Stimulated activated naive CD8-positive, alpha-beta T cell treated with anti-CD3 and anti-CD28 coated beads, Interleukin-15, Interleukin-2, amounts not matched to agents 100 ng/mL and 50 ng/mL, for 24 hours (primary cell): ENCODE data around the gene ASIC1.
A peak's percentile ranks its signal among the peaks of the same experiment; 100 is the strongest.

ENCODE experiments used
- H3K27ac Mint-ChIP-seq: one replicate; pipeline ENCODE4 v1.8.0; 2021; ENCODE audit warnings: mild to moderate bottlenecking, mixed read lengths
- H3K27me3 Mint-ChIP-seq: one replicate; pipeline ENCODE4 v1.8.0; 2021; ENCODE audit warnings: mixed read lengths
- H3K36me3 Mint-ChIP-seq: one replicate; pipeline ENCODE4 v1.8.0; 2021; ENCODE audit warnings: low read depth, mixed read lengths
- H3K4me1 Mint-ChIP-seq: one replicate; pipeline ENCODE4 v1.8.0; 2021; ENCODE audit warnings: low read depth, mixed read lengths
- H3K4me3 Mint-ChIP-seq: one replicate; pipeline ENCODE4 v1.8.0; 2021; ENCODE audit warnings: mild to moderate bottlenecking, mixed read lengths
- H3K9me3 Mint-ChIP-seq: one replicate; pipeline ENCODE4 v1.8.0; 2021; ENCODE audit warnings: mixed read lengths

The ASIC1 gene

DNA sequence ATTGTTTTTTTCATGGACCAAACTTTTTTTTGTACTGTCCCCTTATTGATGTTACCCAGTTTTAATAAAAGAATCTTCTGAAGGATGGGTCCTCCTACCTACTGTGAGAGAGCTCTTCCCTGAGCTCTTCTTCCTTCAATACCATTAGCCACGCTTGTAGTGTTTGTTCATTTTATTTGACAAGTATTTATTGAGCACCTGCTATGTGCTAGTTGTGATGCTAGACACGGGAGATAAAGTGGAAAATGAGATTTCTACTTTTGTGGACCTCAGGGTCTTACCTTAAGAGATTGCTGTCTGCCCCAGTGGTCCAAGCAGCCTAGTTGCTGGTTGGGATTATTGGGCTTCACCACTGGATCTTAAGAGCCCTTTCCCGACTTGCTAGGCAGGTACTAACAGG is 43.2 kb downstream of the ASIC1 start:
- Mint-ChIP-seq H3K4me1 (no peaks in the 10 kb centered on the region), H3K27ac (no peak overlapping the region), H3K4me3 (no peak overlapping the region), H3K27me3 (no peaks in the 10 kb centered on the region), H3K36me3 (peaks cover 57% of the 10 kb centered on the region), H3K9me3 (no peaks in the 10 kb centered on the region)

DNA sequence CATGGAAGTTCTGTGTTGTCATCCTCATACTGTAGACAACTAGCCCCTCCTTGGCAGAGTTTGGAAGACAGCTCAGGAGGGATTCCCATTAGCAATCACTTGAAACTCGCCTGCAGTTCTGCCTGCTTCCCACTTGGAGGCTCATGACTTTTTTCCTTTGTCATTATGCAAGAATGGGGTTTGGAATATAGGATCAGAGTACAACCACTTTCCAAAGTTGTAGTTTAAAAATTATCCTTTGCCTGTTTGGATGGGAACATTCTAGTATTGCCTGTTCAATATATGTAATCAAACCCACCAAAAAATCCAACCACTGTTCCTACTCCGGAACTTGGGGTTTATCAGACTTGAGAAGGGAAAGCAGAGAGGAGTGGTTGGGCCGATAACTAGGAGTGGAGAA is 44.3 kb downstream of the ASIC1 start:
- H3K36me3 Mint-ChIP-seq, result peaks cover 46% of the 10 kb centered on the region
- H3K4me1 Mint-ChIP-seq, result no peaks in the 10 kb centered on the region
- no peaks in the 10 kb centered on the region for H3K9me3 Mint-ChIP-seq
- H3K27me3 Mint-ChIP-seq, result no peaks in the 10 kb centered on the region
- no peak overlapping the region for H3K4me3 Mint-ChIP-seq
- no peak overlapping the region for H3K27ac Mint-ChIP-seq

DNA sequence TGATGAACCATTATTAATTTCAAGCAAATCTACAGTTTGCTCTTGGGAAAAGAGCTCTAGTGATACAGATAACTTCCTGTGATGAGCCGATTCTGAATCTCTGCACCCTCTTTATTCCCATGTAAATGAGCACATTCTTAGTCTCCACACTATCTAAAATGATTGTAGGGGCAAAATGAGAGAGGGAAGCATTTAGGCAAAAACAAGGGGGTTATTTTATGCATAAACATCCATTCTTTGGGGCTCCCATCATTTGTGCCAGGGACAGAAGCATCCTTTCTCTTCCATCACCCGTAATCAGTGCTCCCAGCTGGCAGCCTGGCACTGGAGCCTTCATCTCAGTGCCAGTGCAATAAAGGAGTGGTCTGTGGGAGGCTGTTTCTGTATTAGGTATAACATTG is 44.7 kb downstream of the ASIC1 start:
- Mint-ChIP-seq H3K27ac (no peak overlapping the region), H3K36me3 (peaks cover 42% of the 10 kb centered on the region), H3K4me3 (no peak overlapping the region), H3K27me3 (no peaks in the 10 kb centered on the region), H3K4me1 (no peaks in the 10 kb centered on the region), H3K9me3 (no peaks in the 10 kb centered on the region)

DNA sequence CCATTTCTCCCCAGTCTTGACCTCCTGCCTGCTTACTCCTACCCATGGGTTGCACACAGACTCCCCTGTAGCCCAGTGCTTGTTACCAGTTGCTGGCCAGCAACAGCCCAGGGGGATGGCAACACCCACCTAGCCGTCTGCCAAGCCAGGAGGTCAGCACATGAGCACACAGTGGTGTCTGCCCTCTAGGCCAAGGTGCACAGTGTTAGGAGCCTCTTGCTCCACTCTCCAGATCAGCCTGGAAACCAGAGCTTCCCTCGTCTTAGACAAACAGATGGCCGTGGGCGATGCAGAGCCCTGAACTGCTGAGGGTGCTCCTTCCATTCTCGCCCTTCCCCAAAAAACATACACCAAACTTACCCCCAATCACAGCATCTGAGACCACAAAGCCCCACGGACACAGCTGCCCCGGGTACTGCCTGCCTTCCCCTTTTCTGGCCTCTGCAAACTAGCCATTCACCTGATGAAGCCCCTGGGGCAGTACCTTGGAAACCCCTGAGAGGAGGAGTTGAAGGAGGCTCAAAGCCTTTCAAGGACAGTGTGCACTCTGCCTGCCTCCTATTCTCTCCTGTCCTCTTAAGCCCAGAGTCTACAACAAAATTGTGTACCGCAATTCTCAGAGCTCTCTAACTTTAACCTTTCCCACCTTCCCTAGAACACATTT is 45.4 kb downstream of the ASIC1 start:
- Mint-ChIP-seq H3K27ac (no peak overlapping the region), H3K36me3 (peaks cover 35% of the 10 kb centered on the region), H3K27me3 (no peaks in the 10 kb centered on the region), H3K4me3 (no peak overlapping the region), H3K9me3 (no peaks in the 10 kb centered on the region), H3K4me1 (no peaks in the 10 kb centered on the region)

DNA sequence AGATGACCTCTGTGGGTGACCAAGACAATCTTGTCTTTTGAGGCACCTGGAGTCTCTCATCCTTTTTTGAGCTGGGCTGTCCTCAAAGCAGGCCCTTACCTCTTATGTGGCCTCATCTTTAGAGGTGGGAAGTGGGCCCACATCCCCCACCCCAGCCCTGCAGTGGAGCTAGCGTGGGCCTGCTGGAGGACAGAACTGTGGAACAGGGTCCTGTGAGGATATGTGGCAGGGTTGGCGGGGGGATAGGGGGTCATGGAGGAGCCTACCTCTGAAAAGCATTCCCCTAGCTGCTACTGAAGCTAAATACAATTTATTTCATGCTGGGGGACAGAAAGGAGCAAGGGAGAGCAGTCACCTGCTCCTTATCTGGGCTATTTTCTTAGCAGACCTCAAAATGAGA is 46.0 kb downstream of the ASIC1 start:
- Mint-ChIP-seq H3K36me3 (peaks cover 29% of the 10 kb centered on the region), H3K27ac (no peak overlapping the region), H3K27me3 (no peaks in the 10 kb centered on the region), H3K9me3 (no peaks in the 10 kb centered on the region), H3K4me1 (peaks cover under 1% of the 10 kb centered on the region), H3K4me3 (no peak overlapping the region)

DNA sequence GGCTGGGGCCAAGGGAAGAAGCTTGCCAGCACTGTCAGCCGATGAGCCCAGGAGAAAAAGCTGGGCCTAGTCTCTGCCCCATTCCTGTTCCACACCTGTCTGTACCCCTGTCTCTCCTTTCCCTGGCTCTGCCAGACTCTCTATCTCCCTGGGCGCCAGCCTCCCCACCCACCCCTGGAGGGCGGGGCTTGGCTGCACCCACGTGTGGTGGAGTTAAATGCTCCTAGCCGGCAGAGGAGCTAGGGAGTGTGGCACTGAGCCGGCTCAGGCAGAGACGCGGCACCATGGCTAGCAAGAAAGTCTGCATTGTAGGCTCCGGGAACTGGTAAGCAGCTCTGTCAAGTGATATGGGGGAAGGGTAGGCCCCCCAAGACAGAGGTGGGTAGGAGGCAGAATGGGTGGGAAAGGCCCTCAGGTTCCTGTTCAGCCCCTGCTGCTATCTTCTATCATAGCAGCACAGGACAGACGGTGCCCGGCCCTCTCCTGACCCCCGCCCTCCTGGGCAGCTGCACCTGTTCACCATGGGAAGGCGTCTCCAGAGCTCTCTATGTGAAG is 46.4 kb downstream of the ASIC1 start, which contains the start of gene GPD1:
Gene GPD1 (plus strand): TSS at position 242 of the 555 bp plus-strand sequence. CDS start 43 bp downstream, at position 285.
- Mint-ChIP-seq H3K36me3 (peaks cover 25% of the 10 kb centered on the region), H3K4me3 (no peak within 1 kb of the TSS), H3K27ac (no peak within 1 kb of the TSS), H3K9me3 (no peaks in the 10 kb centered on the region), H3K4me1 (peaks cover 5% of the 10 kb centered on the region), H3K27me3 (no peaks in the 10 kb centered on the region)

DNA sequence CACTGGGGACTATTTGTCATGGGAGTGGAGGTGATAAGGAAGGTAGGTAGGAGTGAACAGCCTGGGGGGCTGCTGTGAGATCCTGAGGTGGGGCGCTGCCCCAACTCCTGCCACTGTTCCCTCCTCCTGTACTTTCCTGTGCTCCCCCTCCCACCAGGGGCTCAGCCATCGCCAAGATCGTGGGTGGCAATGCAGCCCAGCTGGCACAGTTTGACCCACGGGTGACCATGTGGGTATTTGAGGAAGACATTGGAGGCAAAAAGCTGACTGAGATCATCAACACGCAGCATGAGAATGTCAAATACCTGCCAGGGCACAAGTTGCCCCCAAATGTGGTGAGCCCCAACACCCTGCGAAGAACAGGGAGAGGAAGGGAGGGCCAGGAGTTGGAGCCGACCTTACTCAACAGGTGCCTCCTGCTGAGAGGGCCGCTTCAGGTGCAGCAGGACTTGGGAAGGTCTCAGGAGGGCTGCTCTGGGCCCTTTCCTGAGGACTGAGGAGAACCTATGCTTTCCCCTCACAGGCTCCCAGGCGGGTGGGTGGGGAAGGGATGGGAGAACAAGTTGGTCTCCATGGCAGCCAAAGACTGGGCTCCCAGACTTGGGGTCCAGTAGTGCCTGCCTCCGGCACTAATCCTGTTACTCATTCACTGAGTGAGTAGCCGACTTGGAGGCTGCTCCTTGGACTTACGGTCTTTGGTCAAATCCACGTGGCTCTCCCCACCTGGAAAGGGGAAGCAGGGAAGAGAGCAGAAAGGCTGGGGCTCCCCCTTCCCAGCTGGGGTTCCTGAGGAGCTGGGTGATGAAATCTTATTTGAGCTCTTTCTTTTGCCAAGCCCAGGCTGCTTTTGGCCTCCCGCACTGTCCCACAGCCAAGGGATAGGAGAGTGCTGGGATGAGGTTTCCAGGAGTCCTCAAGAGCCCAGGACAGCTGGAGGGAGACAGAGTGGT is 47.3 kb downstream of the ASIC1 start:
- Mint-ChIP-seq H3K27me3 (no peaks in the 10 kb centered on the region), H3K4me1 (peaks cover 8% of the 10 kb centered on the region), H3K27ac (no peak overlapping the region), H3K4me3 (no peak overlapping the region), H3K9me3 (no peaks in the 10 kb centered on the region), H3K36me3 (peaks cover 17% of the 10 kb centered on the region)

DNA sequence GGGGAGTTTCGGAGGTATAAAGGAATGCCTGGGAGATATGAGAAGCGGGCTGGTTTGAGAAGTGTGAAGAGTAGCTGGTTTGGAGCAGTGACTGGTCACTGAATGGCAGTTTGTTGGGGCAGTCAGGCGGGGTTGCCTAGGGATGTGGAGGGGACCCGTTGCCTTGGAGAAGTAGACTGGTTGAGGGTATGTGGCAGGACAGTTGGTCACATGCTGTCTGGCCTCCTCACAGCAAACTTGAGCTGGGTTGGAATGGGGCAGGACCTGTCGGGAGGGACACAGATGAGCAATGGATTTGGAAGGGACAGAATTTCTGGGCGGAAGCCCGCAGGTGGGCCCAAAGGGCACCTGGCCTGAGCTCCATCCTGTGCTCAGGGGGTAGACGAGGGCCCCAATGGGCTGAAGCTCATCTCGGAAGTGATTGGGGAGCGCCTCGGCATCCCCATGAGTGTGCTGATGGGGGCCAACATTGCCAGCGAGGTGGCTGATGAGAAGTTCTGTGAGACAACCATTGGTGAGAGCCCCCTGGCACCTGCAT is 48.6 kb downstream of the ASIC1 start:
- H3K4me3 Mint-ChIP-seq, result no peak overlapping the region
- peaks cover 18% of the 10 kb centered on the region for H3K4me1 Mint-ChIP-seq
- H3K9me3 Mint-ChIP-seq, result no peaks in the 10 kb centered on the region
- H3K36me3 Mint-ChIP-seq, result peaks cover 7% of the 10 kb centered on the region
- H3K27ac Mint-ChIP-seq, result no peak overlapping the region
- H3K27me3 Mint-ChIP-seq, result no peaks in the 10 kb centered on the region

DNA sequence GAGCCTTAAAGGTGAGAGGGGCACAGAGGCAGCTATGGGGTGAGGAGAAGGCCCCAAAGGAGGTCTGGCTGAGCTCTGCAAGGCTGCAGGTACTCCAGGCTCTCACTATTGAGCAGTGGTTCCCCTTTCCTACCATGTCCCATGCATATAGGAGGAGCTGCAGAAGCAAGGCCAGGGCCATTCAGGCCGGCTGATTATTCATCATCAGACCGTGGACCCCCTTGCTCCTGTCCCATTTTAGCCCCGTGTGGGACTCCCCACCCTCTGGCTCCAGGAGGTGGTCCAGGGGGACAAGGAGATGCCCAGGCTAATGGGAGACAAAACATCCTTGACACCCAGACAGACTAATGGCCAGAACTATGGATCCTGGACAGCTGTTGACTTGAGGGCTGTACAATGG is 49.5 kb downstream of the ASIC1 start:
- Mint-ChIP-seq H3K9me3 (no peaks in the 10 kb centered on the region), H3K27ac (no peak overlapping the region), H3K27me3 (no peaks in the 10 kb centered on the region), H3K36me3 (peaks cover under 1% of the 10 kb centered on the region), H3K4me1 (peaks cover 24% of the 10 kb centered on the region), H3K4me3 (no peak overlapping the region)

DNA sequence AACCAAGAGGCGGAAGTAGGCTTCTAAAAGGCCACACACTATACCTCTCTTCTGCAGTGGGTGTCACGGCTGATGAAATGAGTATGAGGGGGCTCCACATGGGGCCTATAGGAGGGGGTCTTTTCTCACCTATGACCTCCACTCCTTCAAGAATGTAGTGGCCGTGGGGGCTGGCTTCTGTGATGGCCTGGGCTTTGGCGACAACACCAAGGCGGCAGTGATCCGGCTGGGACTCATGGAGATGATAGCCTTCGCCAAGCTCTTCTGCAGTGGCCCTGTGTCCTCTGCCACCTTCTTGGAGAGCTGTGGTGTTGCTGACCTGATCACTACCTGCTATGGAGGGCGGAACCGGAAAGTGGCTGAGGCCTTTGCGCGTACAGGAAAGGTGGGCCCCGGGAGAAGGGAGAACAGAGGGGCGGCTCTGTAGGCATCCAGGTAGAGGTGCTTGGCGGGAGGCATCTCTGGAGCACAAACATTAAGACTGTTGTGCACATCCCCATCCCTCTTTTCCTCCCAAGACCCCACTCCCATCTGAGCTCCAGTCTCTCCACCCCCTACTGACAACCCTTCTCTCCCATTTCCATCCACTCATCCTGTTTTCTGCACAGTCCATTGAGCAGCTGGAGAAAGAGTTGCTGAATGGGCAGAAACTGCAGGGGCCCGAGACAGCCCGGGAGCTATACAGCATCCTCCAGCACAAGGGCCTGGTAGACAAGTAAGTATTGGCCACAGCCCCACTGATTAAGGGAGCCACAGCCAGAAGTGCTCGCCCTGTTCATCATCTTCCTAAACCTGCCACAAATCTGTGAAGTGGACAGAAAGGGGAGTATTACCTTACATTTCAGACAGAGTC is 50.2 kb downstream of the ASIC1 start:
- Mint-ChIP-seq H3K36me3 (no peaks in the 10 kb centered on the region), H3K4me3 (no peak overlapping the region), H3K27ac (no peak overlapping the region), H3K4me1 (peaks cover 26% of the 10 kb centered on the region), H3K27me3 (no peaks in the 10 kb centered on the region), H3K9me3 (no peaks in the 10 kb centered on the region)

DNA sequence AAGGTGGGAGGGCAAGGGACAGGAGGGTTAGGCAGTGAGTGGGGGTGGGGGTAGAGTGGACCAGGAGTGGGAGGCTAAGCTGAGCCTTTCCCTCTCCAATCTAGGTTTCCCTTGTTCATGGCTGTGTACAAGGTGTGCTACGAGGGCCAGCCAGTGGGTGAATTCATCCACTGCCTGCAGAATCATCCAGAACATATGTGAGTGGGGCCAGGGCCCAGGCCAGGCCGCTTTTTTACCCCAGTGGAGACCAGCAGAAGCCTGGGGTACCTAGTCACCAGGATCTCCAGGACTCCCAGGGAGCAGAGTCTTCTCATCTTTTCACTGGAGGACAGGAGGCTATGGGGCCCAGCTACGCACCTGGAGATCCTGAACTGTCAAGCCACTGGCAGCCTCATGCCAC is 51.9 kb downstream of the ASIC1 start:
- Mint-ChIP-seq H3K4me1 (peaks cover 38% of the 10 kb centered on the region), H3K4me3 (no peak overlapping the region), H3K9me3 (no peaks in the 10 kb centered on the region), H3K27ac (peak overlapping the region; percentile 36), H3K27me3 (no peaks in the 10 kb centered on the region), H3K36me3 (peaks cover under 1% of the 10 kb centered on the region)

DNA sequence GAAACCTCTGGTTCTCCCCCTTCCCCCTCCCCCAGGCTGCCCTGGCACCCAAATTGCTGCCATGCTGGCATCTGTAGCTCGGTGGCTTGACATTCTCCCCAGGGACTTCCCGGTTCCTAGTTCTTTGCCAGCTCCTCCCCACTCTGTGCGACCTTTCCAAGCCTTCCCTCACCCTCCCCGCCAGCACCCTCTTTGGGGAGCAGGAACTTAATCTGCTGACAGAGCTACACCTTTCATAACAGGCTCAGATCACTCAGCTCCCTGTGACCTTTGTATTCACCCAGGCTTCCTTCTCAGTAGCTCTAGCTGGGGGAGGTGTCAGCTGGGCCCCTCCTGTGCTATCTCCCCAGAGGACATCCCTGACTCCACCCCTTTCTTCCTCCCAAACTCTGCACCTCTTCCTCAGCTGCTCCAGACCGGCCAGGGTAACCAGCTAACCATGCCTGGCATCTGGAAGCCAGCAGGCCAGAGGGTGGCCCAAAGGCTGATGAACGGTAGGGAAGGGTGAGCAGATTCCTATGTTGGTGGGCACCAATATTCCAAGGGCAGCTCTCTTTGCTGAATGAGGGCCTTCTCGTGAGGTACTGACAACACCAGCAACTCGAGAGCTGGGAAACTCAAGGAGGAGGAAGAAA is 52.8 kb downstream of the ASIC1 start:
- Mint-ChIP-seq H3K27ac (peak overlapping the region; percentile 78), H3K27me3 (no peaks in the 10 kb centered on the region), H3K9me3 (no peaks in the 10 kb centered on the region), H3K4me1 (peaks cover 41% of the 10 kb centered on the region), H3K4me3 (peak overlapping the region; percentile 42), H3K36me3 (peaks cover 4% of the 10 kb centered on the region)

DNA sequence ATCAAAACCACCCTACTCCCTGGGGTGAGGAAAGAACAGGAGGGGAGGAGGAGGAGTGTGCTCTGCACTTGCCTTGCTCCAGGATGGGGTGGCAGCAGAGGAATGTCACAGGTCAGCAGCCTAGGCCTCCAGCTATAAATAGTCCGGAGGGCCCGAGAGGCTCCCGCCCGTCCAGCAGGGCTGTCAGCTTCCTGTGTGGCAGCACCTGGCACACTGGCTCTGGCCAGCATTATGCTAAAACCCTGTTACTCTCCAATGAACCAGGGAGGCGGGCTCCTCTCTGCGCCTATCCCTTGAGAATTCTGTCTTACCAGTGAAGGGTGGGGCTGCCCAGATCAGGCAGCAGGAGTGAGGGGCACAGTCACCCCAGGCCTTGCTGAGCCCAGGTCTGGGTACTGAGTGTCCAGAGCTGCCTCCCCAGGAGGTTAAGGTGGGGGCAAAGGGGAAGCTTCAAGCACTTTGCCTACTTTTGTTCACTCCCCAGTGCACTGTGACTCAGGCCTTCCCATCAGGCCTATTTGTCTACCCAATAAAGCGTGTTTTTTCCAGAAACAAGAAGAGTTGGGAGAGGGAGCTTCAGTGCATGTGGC is 53.5 kb downstream of the ASIC1 start:
- peak overlapping the region; percentile 94 for H3K27ac Mint-ChIP-seq
- H3K27me3 Mint-ChIP-seq, result no peaks in the 10 kb centered on the region
- H3K4me1 Mint-ChIP-seq, result peaks cover 47% of the 10 kb centered on the region
- H3K36me3 Mint-ChIP-seq, result peaks cover 6% of the 10 kb centered on the region
- no peaks in the 10 kb centered on the region for H3K9me3 Mint-ChIP-seq
- peak overlapping the region; percentile 97 for H3K4me3 Mint-ChIP-seq

DNA sequence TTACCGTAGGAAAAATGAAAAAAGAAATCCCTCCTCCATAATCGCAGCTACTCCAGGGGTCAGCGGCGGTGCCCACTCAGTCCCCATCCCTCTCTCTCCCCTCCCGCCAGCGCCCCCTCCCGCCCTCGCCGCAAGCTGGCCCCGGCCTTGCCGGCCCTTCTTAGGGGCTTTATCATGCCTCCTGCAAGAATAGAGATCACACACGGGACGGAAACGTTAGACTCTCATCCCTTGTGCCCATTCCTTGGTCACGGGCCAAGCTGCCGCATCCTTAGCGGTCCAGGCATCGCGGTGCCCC is 53.9 kb downstream of the ASIC1 start:
- Mint-ChIP-seq H3K4me1 (peaks cover 52% of the 10 kb centered on the region), H3K9me3 (no peaks in the 10 kb centered on the region), H3K4me3 (peak overlapping the region; percentile 97), H3K36me3 (peaks cover 11% of the 10 kb centered on the region), H3K27me3 (no peaks in the 10 kb centered on the region), H3K27ac (peak overlapping the region; percentile 94)
